Caco-2 (cell line): Measurements from ENCODE around the gene ZBTB16. TPM values are rescaled to one million over a fixed set of nuclear protein-coding genes. Genes with fewer than 3 reads are reported as not detected.

Experiments used
- BruUV-seq: library from RNA; stranded (reverse); fragments of 400-500 nt; replicated peaks from 2 replicates; lab custom pipeline; 2021; lab: Mats Ljungman, UMichigan
- CTCF ChIA-PET: fragments of 300-600 bp; sonication (Branson Sonifier 250); formaldehyde crosslinking; loops from one replicate; lab custom pipeline; 2022; ENCODE audit warnings: antibody characterized with exemption; lab: Charles Lee
- POLR2A ChIA-PET: fragments of 300-600 bp; sonication (Branson Sonifier 250); formaldehyde crosslinking; loops from one replicate; lab custom pipeline; 2022; ENCODE audit warnings: antibody characterized with exemption; lab: Charles Lee
- DNase-seq, 2 experiments: peaks; one replicate each; pipeline versions ENCODE4 v3.0.0 to v3.0.0-alpha.2; 2020 to 2022
- H3K27me3 ChIP-seq: replicated peaks from 2 replicates; pipeline ENCODE4 v1.6.0; 2011; ENCODE audit warnings: low read length; ENCODE audit not compliant: control insufficient read depth, insufficient read depth
- H3K36me3 ChIP-seq: 2 replicates; pipeline ENCODE4 v1.5.1; 2011; ENCODE audit warnings: low read length; ENCODE audit not compliant: control insufficient read depth, insufficient read depth
- H3K4me1 ChIP-seq: fragments of 250-450 bp; sonication (Bioruptor Pico); 2 replicates; pipeline ENCODE4 v1.5.1; 2020; ENCODE audit warnings: mild to moderate bottlenecking
- H3K4me3 ChIP-seq: 2 replicates; pipeline ENCODE4 v1.5.1; 2011; ENCODE audit warnings: low read depth, mild to moderate bottlenecking, control low read depth, low read length
- H3K9me3 ChIP-seq: fragments of 250-450 bp; sonication (Bioruptor Pico); 2 replicates; pipeline ENCODE4 v1.5.1; 2020; ENCODE audit warnings: mild to moderate bottlenecking, moderate library complexity
- H3K27ac Mint-ChIP-seq: one replicate; pipeline ENCODE4 v1.8.0; 2022; ENCODE audit warnings: mixed read lengths; ENCODE audit not compliant: unreplicated experiment
- H3K27me3 Mint-ChIP-seq: one replicate; pipeline ENCODE4 v1.8.0; 2022; ENCODE audit warnings: mixed read lengths; ENCODE audit not compliant: insufficient read depth, unreplicated experiment
- H3K36me3 Mint-ChIP-seq: one replicate; pipeline ENCODE4 v1.8.0; 2022; ENCODE audit warnings: mild to moderate bottlenecking, mixed read lengths; ENCODE audit not compliant: insufficient read depth, unreplicated experiment
- H3K4me1 Mint-ChIP-seq: one replicate; pipeline ENCODE4 v1.8.0; 2022; ENCODE audit warnings: low read depth, mixed read lengths; ENCODE audit not compliant: unreplicated experiment
- H3K4me3 Mint-ChIP-seq: one replicate; pipeline ENCODE4 v1.8.0; 2022; ENCODE audit warnings: mild to moderate bottlenecking, moderate library complexity, mixed read lengths; ENCODE audit not compliant: unreplicated experiment
- H3K9me3 Mint-ChIP-seq: one replicate; pipeline ENCODE4 v1.8.0; 2022; ENCODE audit warnings: mixed read lengths; ENCODE audit not compliant: unreplicated experiment
- CTCF ChIP-seq, 2 experiments: fragments of 200-600 bp in 1 of 2; IDR thresholded peaks; 1 replicate in 1 of 2; 2 replicates in 1 of 2; pipeline versions ENCODE4 v1.5.1 to v1.8.0; 2011 to 2022; ENCODE audit warnings: antibody characterized with exemption in 1 of 2, control low read depth in 1 of 2, inconsistent platforms in 1 of 2, low read depth in 1 of 2, low read length in 1 of 2, mild to moderate bottlenecking in 1 of 2, moderate library complexity in 1 of 2; ENCODE audit not compliant: insufficient read depth in 1 of 2, severe bottlenecking in 1 of 2, unreplicated experiment in 1 of 2
- intact Hi-C: fragments of 100-400 bp; cut with micrococcal nuclease; formaldehyde crosslinking; loops from one replicate; pipeline ENCODE4 v1.10.0; 2022; ENCODE audit not compliant: unreplicated experiment
- total RNA-seq: library from RNA; stranded (reverse); gene quantifications from 2 replicates; pipeline ENCODE4 v1.2.3, GENCODE V29; 2022

The ZBTB16 gene
- total RNA-seq, 1 experiment from 2014 or later: 12.7 TPM

GRCh38 chr11:114140826-114141225 lies 81.3 kb downstream of the ZBTB16 start:
- no peaks in the 10 kb centered on the region for H3K36me3 ChIP-seq
- ChIA-PET POLR2A (no interaction called here), CTCF (no interaction called here)
- Mint-ChIP-seq H3K9me3 (no peaks in the 10 kb centered on the region), H3K4me3 (no peak overlapping the region), H3K4me1 (peaks cover 19% of the 10 kb centered on the region), H3K36me3 (peaks cover 6% of the 10 kb centered on the region), H3K27ac (no peak overlapping the region), H3K27me3 (no peaks in the 10 kb centered on the region)
- H3K4me1 ChIP-seq: no peaks in the 10 kb centered on the region
- H3K4me3 ChIP-seq: no peak overlapping the region
- no peaks in the 10 kb centered on the region for H3K9me3 ChIP-seq
- BruUV-seq: no TSS peak
- no peak for TF ChIP-seq CTCF (IDR thresholded peaks at IDR 0.05; ENCODE audit: insufficient read depth in 1 of 2, low read depth in 1 of 2, low read length in 1 of 2, severe bottlenecking in 1 of 2, unreplicated experiment in 1 of 2)
- no peak for DNase-seq
- no peaks in the 10 kb centered on the region for H3K27me3 ChIP-seq
- intact Hi-C loops: no loop called here

- no TSS peak for BruUV-seq
- intact Hi-C loops: no loop called here
- Mint-ChIP-seq H3K4me3 (no peak overlapping the region), H3K4me1 (peaks cover 8% of the 10 kb centered on the region), H3K36me3 (peaks cover 6% of the 10 kb centered on the region), H3K27me3 (no peaks in the 10 kb centered on the region), H3K27ac (no peak overlapping the region), H3K9me3 (no peaks in the 10 kb centered on the region)
- ChIA-PET POLR2A (no interaction called here), CTCF (no interaction called here)
- H3K36me3 ChIP-seq: no peaks in the 10 kb centered on the region
- peaks cover 3% of the 10 kb centered on the region; the same call in 1 of the 2 replicates for H3K4me1 ChIP-seq
- TF ChIP-seq CTCF (IDR thresholded peaks at IDR 0.05; ENCODE audit: insufficient read depth in 1 of 2, low read depth in 1 of 2, low read length in 1 of 2, severe bottlenecking in 1 of 2, unreplicated experiment in 1 of 2): no peak
- H3K9me3 ChIP-seq: no peaks in the 10 kb centered on the region
- H3K4me3 ChIP-seq: no peak overlapping the region
- no peaks in the 10 kb centered on the region for H3K27me3 ChIP-seq
- DNase-seq: no peak
Observed at GRCh38 chr11:114141863-114142580, 82.5 kb downstream of the ZBTB16 start.

GRCh38 chr11:114142707-114143106 lies 83.2 kb downstream of the ZBTB16 start:
- Mint-ChIP-seq H3K27ac (no peak overlapping the region), H3K4me1 (peaks cover 7% of the 10 kb centered on the region), H3K9me3 (no peaks in the 10 kb centered on the region), H3K4me3 (no peak overlapping the region), H3K36me3 (peaks cover 6% of the 10 kb centered on the region), H3K27me3 (no peaks in the 10 kb centered on the region)
- H3K27me3 ChIP-seq: no peaks in the 10 kb centered on the region
- H3K4me1 ChIP-seq: peaks cover 10% of the 10 kb centered on the region
- H3K36me3 ChIP-seq: no peaks in the 10 kb centered on the region
- no peak overlapping the region for H3K4me3 ChIP-seq
- DNase-seq: no peak
- no peaks in the 10 kb centered on the region for H3K9me3 ChIP-seq
- POLR2A ChIA-PET: no interaction called here
- intact Hi-C loops: no loop called here
- no peak for TF ChIP-seq CTCF (IDR thresholded peaks at IDR 0.05; ENCODE audit: insufficient read depth in 1 of 2, low read depth in 1 of 2, low read length in 1 of 2, severe bottlenecking in 1 of 2, unreplicated experiment in 1 of 2)
- no TSS peak for BruUV-seq
- CTCF ChIA-PET: no interaction called here
